ENCODE results near the gene KPNA2. TPM values are rescaled to one million over a fixed set of nuclear protein-coding genes. Genes with fewer than 3 reads are reported as not detected.
"Not testable (repeated sequence)": the region's sequence is repeated elsewhere in the genome, so short reads cannot be mapped to it uniquely, and the experiment has no call there.

The KPNA2 gene
- total and polyA plus RNA-seq, 4 donors = 44.1 to 101 (median 76.0) TPM

DNA sequence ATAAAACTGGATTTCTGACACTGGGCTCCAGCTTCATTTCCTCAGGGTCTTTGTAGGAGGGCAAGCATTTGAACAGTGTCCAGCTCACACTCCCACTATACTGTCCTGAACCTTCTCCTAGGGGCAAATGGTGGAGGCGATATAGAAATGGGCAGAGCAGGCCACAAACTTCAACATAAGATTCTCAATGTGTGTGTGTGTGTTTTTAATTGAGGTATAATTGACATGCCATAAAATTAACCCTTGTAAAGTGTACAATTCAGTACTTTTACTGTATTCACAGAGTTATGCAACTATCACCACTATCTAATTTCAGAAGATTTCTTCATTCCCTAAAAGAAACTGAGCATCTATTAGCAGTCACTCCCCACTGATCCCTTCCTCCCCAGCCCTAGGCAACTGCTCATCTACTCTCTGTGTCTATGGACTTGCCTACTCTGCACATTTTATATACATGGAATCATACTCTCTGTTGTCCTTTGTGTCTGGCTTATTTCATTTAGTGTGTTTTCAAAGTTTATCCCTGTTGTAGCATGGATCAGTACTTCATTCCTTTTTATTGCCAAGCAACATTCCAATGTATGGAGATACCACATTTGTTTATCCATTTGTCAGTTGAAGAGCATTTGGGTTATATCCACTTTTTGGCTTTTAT, 40.5 kb downstream of the KPNA2 start:
- H3K4me3 ChIP-seq (ENCODE audit: low read depth, low read length); H3K36me3 ChIP-seq (ENCODE audit: control insufficient read depth, insufficient read depth, low read length); H3K9me3 ChIP-seq (ENCODE audit: control insufficient read depth, insufficient read depth, low read length); DNase-seq (ENCODE audit: low read depth in 4 of 6, low spot score in 6 of 6); H3K4me1 ChIP-seq (ENCODE audit: control insufficient read depth, insufficient read depth, low read length); H3K27me3 ChIP-seq (ENCODE audit: control insufficient read depth, insufficient read depth, low read length); H3K27ac ChIP-seq (ENCODE audit: low read depth, low read length): not testable (repeated sequence)
- no CpG with 5 or more reads among the region's 1 CpG for WGBS (ENCODE audit: insufficient coverage)

DNA sequence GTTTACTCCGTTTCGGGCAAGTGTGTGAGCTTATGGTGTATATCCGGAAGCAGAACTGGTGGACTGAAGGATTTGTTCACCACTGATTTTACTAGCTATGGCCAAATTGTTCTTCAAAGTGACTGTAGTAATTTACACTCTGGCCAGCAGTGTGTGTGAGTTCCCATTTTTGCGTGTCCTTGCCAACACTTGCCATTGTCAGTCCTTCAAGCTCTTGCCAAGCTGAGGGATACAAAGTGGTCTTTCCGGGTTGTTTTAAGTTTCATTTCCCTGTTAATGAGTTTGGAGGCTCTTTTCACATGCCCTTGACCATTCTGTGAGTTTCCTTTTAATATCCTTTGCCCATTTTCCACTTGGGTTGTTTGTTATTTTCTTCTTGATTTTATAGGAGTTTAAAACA, 42.0 kb downstream of the KPNA2 start:
- H3K4me1 ChIP-seq (ENCODE audit: control insufficient read depth, insufficient read depth, low read length); H3K27me3 ChIP-seq (ENCODE audit: control insufficient read depth, insufficient read depth, low read length); H3K27ac ChIP-seq (ENCODE audit: low read depth, low read length); H3K36me3 ChIP-seq (ENCODE audit: control insufficient read depth, insufficient read depth, low read length); H3K9me3 ChIP-seq (ENCODE audit: control insufficient read depth, insufficient read depth, low read length); H3K4me3 ChIP-seq (ENCODE audit: low read depth, low read length): not testable (repeated sequence)
- DNase-seq (ENCODE audit: low read depth in 4 of 6, low spot score in 6 of 6) = peak in 2 of 6 donors; percentile 51 to 53
- no CpG with 5 or more reads among the region's 5 CpGs for WGBS (ENCODE audit: insufficient coverage)

DNA sequence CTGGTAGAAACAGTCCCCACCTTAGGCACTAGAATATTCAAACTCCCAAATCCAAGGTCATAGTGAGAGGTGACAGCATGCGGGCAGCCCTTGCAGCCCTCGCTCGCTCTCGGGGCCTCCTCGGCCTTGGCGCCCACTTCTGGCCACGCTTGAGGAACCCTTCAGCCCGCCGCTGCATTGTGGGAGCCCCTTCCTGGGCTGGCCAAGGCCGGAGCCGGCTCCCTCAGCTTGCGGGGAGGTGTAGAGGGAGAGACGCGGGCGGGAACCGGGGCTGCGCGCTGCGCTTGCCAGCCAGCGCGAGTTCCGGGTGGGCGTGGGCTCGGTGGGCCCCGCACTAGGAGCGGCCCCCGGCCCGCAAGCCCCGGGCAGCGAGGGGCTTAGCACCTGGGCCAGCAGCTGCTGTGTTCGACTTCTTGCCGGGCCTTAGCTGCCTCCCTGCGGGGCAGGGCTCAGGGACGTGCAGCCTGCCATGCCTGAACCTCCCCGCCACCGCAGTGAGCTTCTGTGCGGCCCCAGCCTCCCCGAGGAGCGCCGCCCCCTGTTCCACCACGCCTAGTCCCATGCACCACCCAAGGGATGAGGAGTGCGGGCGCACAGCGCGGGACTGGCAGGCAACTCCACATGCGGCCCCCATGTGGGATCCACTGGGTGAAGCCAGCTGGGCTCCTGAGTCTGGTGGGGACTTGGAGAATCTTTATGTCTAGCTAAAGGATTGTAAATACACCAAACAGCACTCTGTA, 45.0 kb downstream of the KPNA2 start:
- H3K9me3 ChIP-seq (ENCODE audit: control insufficient read depth, insufficient read depth, low read length) = no peaks in the 10 kb centered on the region
- peaks cover 3% of the 10 kb centered on the region for H3K4me1 ChIP-seq (ENCODE audit: control insufficient read depth, insufficient read depth, low read length)
- H3K27ac ChIP-seq (ENCODE audit: low read depth, low read length) = no peak overlapping the region
- H3K36me3 ChIP-seq (ENCODE audit: control insufficient read depth, insufficient read depth, low read length) = no peaks in the 10 kb centered on the region
- no peaks in the 10 kb centered on the region for H3K27me3 ChIP-seq (ENCODE audit: control insufficient read depth, insufficient read depth, low read length)
- H3K4me3 ChIP-seq (ENCODE audit: low read depth, low read length) = no peak overlapping the region
- 95% methylated on average over 38 of the region's 46 CpGs for WGBS (ENCODE audit: insufficient coverage)
- DNase-seq (ENCODE audit: low read depth in 4 of 6, low spot score in 6 of 6) = no peak

DNA sequence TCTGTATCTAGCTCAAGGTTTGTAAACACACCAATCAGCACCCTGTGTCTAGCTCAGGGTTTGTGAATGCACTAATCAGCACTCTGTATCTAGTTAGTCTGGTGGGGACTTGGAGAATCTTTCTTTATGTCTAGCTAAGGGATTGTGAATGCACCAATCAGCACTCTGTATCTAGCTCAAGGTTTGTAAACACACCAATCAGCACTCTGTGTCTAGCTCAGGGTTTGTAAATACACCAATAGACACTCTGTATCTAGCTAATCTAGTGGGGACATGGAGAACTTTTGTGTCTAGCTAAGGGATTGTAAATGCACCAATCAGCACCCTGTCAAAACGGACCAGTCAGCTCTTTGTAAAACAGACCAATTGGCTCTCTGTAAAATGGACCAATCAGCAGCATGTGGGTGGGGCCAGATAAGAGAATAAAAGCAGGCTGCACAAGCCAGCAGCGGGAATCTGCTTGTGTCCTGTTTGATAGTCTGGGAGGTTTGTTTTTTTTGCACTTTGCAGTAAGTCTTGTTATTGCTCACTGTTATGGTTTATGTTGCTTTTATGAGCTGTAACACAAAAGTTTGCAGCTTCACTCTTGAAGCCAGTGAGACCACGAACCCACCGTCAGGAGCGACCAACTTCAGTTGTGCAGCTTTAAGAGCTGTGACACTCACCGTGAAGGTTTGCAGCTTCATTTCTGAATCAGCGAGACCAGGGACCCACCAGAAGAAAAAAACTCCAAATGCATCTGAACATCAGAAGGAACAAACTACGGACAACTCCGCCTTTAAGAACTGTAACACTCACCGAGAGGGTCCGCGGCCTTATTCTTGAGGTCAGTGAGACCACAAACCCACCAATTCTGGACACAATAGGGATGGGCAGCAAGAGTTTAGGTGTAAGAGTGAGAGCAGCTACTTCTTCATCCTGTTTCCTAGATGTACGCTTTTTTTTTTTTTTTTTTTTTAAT, 46.0 kb downstream of the KPNA2 start:
- not testable (repeated sequence) for H3K4me3 ChIP-seq (ENCODE audit: low read depth, low read length); DNase-seq (ENCODE audit: low read depth in 4 of 6, low spot score in 6 of 6); H3K4me1 ChIP-seq (ENCODE audit: control insufficient read depth, insufficient read depth, low read length); H3K9me3 ChIP-seq (ENCODE audit: control insufficient read depth, insufficient read depth, low read length); H3K27ac ChIP-seq (ENCODE audit: low read depth, low read length); H3K36me3 ChIP-seq (ENCODE audit: control insufficient read depth, insufficient read depth, low read length); H3K27me3 ChIP-seq (ENCODE audit: control insufficient read depth, insufficient read depth, low read length)
- 85% methylated on average over 7 of the region's 13 CpGs for WGBS (ENCODE audit: insufficient coverage)

DNA sequence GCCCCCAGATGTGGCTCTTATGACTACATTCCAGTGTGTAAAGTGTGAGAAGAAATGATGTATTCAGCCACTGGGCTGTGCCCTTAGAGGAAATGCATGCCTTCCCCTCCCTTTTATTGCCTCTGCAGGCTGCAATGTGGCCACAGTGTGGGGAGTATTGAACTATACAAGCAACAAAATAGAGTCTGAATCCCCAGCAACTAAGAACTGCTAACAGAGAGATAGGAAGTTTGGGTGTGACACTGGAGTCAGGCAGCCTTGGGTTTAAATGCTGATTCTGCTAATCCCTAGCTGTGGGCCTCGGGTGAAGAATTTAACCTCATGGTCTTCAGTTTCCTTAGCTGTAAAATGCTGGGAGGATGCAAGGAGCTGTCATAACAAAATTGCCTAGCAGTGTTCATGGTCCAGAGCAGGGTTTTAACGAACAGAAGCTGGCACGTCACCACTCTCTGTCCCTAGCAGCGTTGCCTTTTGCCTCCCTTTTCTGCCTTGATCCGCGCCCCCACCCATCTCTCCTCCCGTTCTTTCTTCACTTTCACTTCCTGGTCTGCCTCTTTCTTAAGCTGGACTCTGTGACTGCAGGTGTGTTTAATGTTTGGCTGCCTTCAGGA, 50.3 kb downstream of the KPNA2 start:
- no peaks in the 10 kb centered on the region for H3K27me3 ChIP-seq (ENCODE audit: control insufficient read depth, insufficient read depth, low read length)
- no peaks in the 10 kb centered on the region for H3K4me1 ChIP-seq (ENCODE audit: control insufficient read depth, insufficient read depth, low read length)
- no peak overlapping the region for H3K4me3 ChIP-seq (ENCODE audit: low read depth, low read length)
- no peaks in the 10 kb centered on the region for H3K36me3 ChIP-seq (ENCODE audit: control insufficient read depth, insufficient read depth, low read length)
- no peak overlapping the region for H3K27ac ChIP-seq (ENCODE audit: low read depth, low read length)
- no peaks in the 10 kb centered on the region for H3K9me3 ChIP-seq (ENCODE audit: control insufficient read depth, insufficient read depth, low read length)
- no peak for DNase-seq (ENCODE audit: low read depth in 4 of 6, low spot score in 6 of 6)
- 63% methylated on average over 4 of the region's 7 CpGs for WGBS (ENCODE audit: insufficient coverage)

DNA sequence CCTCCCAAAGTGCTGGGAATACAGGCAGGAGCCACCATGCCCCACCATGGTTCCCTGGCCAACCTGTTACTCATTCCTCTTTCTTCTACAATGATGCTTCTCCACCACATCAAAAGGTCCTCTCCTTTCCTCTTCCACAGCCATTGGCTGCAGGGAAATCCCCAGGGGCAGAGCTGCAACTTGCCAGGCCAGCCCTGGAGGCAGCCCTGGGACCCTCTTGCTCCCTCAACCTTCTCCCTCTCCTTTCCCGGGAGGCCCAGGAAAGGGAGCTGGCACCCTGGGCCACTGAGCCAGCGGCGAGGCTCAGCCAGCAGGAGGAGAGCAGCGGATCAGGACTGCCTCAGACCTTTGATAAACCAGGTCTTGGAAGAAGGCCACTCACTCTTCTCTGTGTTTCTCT, 51.1 kb downstream of the KPNA2 start:
- not testable (repeated sequence) for H3K27ac ChIP-seq (ENCODE audit: low read depth, low read length); H3K27me3 ChIP-seq (ENCODE audit: control insufficient read depth, insufficient read depth, low read length); H3K4me3 ChIP-seq (ENCODE audit: low read depth, low read length); H3K9me3 ChIP-seq (ENCODE audit: control insufficient read depth, insufficient read depth, low read length); H3K36me3 ChIP-seq (ENCODE audit: control insufficient read depth, insufficient read depth, low read length); H3K4me1 ChIP-seq (ENCODE audit: control insufficient read depth, insufficient read depth, low read length); DNase-seq (ENCODE audit: low read depth in 4 of 6, low spot score in 6 of 6)
- WGBS (ENCODE audit: insufficient coverage) = 83% methylated on average over 4 of the region's 4 CpGs

DNA sequence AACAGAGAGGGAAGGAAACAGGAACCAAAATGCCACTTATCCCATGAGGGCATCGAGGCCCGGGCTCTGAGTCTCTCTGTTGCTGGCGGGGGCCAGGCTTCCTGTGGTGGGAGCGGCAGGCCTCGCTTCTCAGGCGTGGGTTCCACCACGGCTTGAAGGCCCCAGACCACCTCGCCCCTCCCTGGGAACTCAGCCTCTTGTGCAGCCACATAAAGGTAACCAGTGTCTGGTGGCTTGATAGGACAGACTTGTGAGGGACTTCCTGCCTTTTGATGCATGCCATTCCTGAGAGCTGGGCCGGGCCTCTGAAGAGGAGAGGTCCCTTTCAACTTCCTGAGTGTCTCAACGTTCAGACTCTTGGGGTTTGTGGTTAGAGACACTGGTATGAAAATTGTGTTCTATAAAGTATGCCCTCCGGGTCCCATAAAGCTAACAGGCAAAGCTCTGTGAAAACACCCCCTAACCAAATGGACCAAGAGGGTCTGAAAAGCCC, 51.6 kb downstream of the KPNA2 start:
- H3K4me1 ChIP-seq (ENCODE audit: control insufficient read depth, insufficient read depth, low read length); H3K27me3 ChIP-seq (ENCODE audit: control insufficient read depth, insufficient read depth, low read length): not testable (repeated sequence)
- 94% methylated on average over 3 of the region's 11 CpGs for WGBS (ENCODE audit: insufficient coverage)

DNA sequence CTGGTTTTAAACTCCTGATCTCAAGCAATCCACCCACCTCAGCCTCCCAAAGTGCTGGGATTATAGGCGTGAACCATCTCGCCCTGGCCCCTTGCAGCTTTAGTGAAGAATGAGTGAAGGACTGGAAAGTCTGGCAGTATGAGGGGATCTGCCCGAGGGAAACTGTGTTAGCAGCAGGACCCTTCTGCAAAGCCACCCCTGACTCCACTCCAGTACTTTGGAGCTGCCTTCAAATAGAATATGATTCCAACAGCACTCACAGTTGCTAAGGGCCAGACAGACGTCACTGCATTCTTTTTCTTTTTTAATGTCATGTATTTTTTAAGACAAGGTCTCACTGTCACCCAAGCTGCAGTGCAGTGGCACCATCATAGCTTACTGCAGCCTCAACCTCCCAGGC, 52.3 kb downstream of the KPNA2 start:
- no peak overlapping the region for H3K27ac ChIP-seq (ENCODE audit: low read depth, low read length)
- H3K9me3 ChIP-seq (ENCODE audit: control insufficient read depth, insufficient read depth, low read length) = no peaks in the 10 kb centered on the region
- H3K4me1 ChIP-seq (ENCODE audit: control insufficient read depth, insufficient read depth, low read length) = no peaks in the 10 kb centered on the region
- no peaks in the 10 kb centered on the region for H3K36me3 ChIP-seq (ENCODE audit: control insufficient read depth, insufficient read depth, low read length)
- H3K27me3 ChIP-seq (ENCODE audit: control insufficient read depth, insufficient read depth, low read length) = no peaks in the 10 kb centered on the region
- DNase-seq (ENCODE audit: low read depth in 4 of 6, low spot score in 6 of 6) = no peak
- no peak overlapping the region for H3K4me3 ChIP-seq (ENCODE audit: low read depth, low read length)
- no CpG with 5 or more reads among the region's 4 CpGs for WGBS (ENCODE audit: insufficient coverage)

More for the DNA sequence above, 51.6 kb downstream of the KPNA2 start:
- not testable (repeated sequence) for DNase-seq (ENCODE audit: low read depth in 4 of 6, low spot score in 6 of 6); H3K36me3 ChIP-seq (ENCODE audit: control insufficient read depth, insufficient read depth, low read length); H3K27ac ChIP-seq (ENCODE audit: low read depth, low read length); H3K4me3 ChIP-seq (ENCODE audit: low read depth, low read length); H3K9me3 ChIP-seq (ENCODE audit: control insufficient read depth, insufficient read depth, low read length)

DNA sequence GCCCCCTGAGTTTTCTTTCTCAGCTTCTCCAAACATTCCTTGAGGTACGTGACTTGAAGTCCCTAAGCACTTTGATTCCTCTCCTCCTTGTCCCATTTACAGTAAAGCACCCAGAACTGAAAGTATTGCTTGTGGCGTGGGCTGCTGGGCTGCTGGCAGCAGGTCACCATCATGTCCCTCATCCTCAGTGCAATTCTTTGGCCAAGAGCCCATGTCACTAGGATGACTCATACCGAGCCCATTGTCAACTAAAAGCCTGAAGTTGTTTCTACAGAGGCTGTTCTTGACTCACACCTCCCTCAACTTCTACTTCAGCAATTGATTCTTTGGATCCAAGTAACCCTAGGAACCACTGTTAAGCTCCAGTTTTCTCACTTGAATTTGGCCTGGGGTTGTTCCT, 54.3 kb downstream of the KPNA2 start:
- no peaks in the 10 kb centered on the region for H3K4me1 ChIP-seq (ENCODE audit: control insufficient read depth, insufficient read depth, low read length)
- WGBS (ENCODE audit: insufficient coverage) = 52% methylated on average over 3 of the region's 3 CpGs
- no peaks in the 10 kb centered on the region for H3K9me3 ChIP-seq (ENCODE audit: control insufficient read depth, insufficient read depth, low read length)
- DNase-seq (ENCODE audit: low read depth in 4 of 6, low spot score in 6 of 6) = no peak
- no peaks in the 10 kb centered on the region for H3K27me3 ChIP-seq (ENCODE audit: control insufficient read depth, insufficient read depth, low read length)
- no peak overlapping the region for H3K4me3 ChIP-seq (ENCODE audit: low read depth, low read length)
- H3K27ac ChIP-seq (ENCODE audit: low read depth, low read length) = no peak overlapping the region
- no peaks in the 10 kb centered on the region for H3K36me3 ChIP-seq (ENCODE audit: control insufficient read depth, insufficient read depth, low read length)
